Endodermal cell (in vitro differentiated cells): ENCODE measurements around the gene SYTL4. TPM values are rescaled to one million over a fixed set of nuclear protein-coding genes. Genes with fewer than 3 reads are reported as not detected.
A peak's percentile ranks its signal among the peaks of the same experiment; 100 is the strongest.

ENCODE experiments used
- DNase-seq: peaks from one replicate; pipeline ENCODE4 v3.0.0-alpha.2; 2017
- H3K27ac ChIP-seq: 2 replicates; pipeline ENCODE4 v1.5.1; 2013; ENCODE audit warnings: mild to moderate bottlenecking, low read depth, low read length, moderate library complexity
- H3K27me3 ChIP-seq: 2 replicates; pipeline ENCODE4 v1.6.1; 2013; ENCODE audit warnings: mild to moderate bottlenecking, low read length, moderate library complexity; ENCODE audit not compliant: insufficient read depth, control insufficient read depth, poor library complexity, severe bottlenecking
- H3K36me3 ChIP-seq: 2 replicates; pipeline ENCODE4 v1.7.0; 2013; ENCODE audit warnings: mild to moderate bottlenecking, low read length, moderate library complexity; ENCODE audit not compliant: control insufficient read depth, insufficient read depth
- H3K4me1 ChIP-seq: one replicate; pipeline ENCODE4 v1.7.0; 2013; ENCODE audit warnings: low read length; ENCODE audit not compliant: control insufficient read depth, insufficient read depth
- H3K4me3 ChIP-seq: 2 replicates; pipeline ENCODE4 v1.5.1; 2013; ENCODE audit warnings: mild to moderate bottlenecking, low read length, moderate library complexity
- H3K9ac ChIP-seq: 2 replicates; pipeline ENCODE4 v1.6.1; 2013; ENCODE audit warnings: mild to moderate bottlenecking, low read length, moderate library complexity; ENCODE audit not compliant: poor library complexity, severe bottlenecking; ENCODE audit errors: extremely low read depth
- H3K9me3 ChIP-seq: 2 replicates; pipeline ENCODE4 v1.6.1; 2013; ENCODE audit warnings: mild to moderate bottlenecking, low read length, moderate library complexity; ENCODE audit not compliant: control insufficient read depth
- H3K27ac Mint-ChIP-seq: 2 replicates; pipeline ENCODE4 v1.8.0; 2020; ENCODE audit warnings: mixed read lengths
- H3K27me3 Mint-ChIP-seq: 2 replicates; pipeline ENCODE4 v1.8.0; 2021; ENCODE audit warnings: mild to moderate bottlenecking, mixed read lengths; ENCODE audit not compliant: insufficient read depth
- H3K36me3 Mint-ChIP-seq: 2 replicates; pipeline ENCODE4 v1.8.0; 2020; ENCODE audit warnings: low read depth, mixed read lengths
- H3K4me1 Mint-ChIP-seq: 2 replicates; pipeline ENCODE4 v1.8.0; 2020; ENCODE audit warnings: mixed read lengths
- H3K4me3 Mint-ChIP-seq: 2 replicates; pipeline ENCODE4 v1.8.0; 2020; ENCODE audit warnings: mild to moderate bottlenecking, moderate library complexity, mixed read lengths
- H3K9me3 Mint-ChIP-seq: 2 replicates; pipeline ENCODE4 v1.8.0; 2020; ENCODE audit warnings: mild to moderate bottlenecking, mixed read lengths
- CTCF ChIP-seq: fragments of 200-600 bp; sonication (generic); conservative IDR thresholded peaks from 2 replicates; pipeline ENCODE4 v1.5.0; 2021; ENCODE audit warnings: antibody characterized with exemption, mild to moderate bottlenecking
- WGBS, 2 experiments: methylation state at CpG; one replicate each; pipeline versions ENCODE4 v1.1.5 to v1.1.7; 2013; ENCODE audit warnings: missing lambda C conversion rate in 2 of 2, mixed read lengths in 1 of 2; ENCODE audit not compliant: insufficient coverage in 1 of 2, insufficient read length in 1 of 2; 5-methylcytosine and 5-hydroxymethylcytosine counted together
- total RNA-seq, 2 donors: library from RNA; stranded (reverse); fragmentation: NEBNext Ultra II Directional in 1 of 2; extraction: Animal tissue kit (Norgen Biotek cat#: 25700) in 1 of 2; gene quantifications; 2 replicates in 1 of 2; 3 replicates in 1 of 2; pipeline ENCODE4 v1.2.1, GENCODE V29; 2021

The SYTL4 gene
- total RNA-seq, 2 donors from 2014 or later = 0.24 TPM; not detected in 1

- H3K36me3 ChIP-seq = no peaks in the 10 kb centered on the region
- peaks cover 16% of the 10 kb centered on the region for H3K4me1 Mint-ChIP-seq
- H3K27ac ChIP-seq = no peak overlapping the region
- H3K9me3 ChIP-seq = no peaks in the 10 kb centered on the region
- H3K4me3 ChIP-seq = no peak overlapping the region
- H3K9ac ChIP-seq = no peak overlapping the region
- no peaks in the 10 kb centered on the region for H3K36me3 Mint-ChIP-seq
- peaks cover 5% of the 10 kb centered on the region for H3K27me3 Mint-ChIP-seq
- 77% methylated on average over 2 of the region's 2 CpGs; no CpG with 5 or more reads in 1 of the 2 experiments for WGBS, 2 experiments
- peak overlapping the region; percentile 30 for H3K27ac Mint-ChIP-seq
- no peaks in the 10 kb centered on the region for H3K27me3 ChIP-seq
- TF ChIP-seq CTCF = no peak
- no peak overlapping the region for H3K4me3 Mint-ChIP-seq
- peaks cover 2% of the 10 kb centered on the region for H3K9me3 Mint-ChIP-seq
- DNase-seq = no peak
- no peaks in the 10 kb centered on the region for H3K4me1 ChIP-seq
Measured at GRCh38 chrX:100647739-100648138, 84.2 kb downstream of the SYTL4 start.

GRCh38 chrX:100647095-100647494 is 84.8 kb downstream of the SYTL4 start:
- H3K27me3 ChIP-seq = no peaks in the 10 kb centered on the region
- no peak overlapping the region for H3K4me3 Mint-ChIP-seq
- no peak overlapping the region for H3K4me3 ChIP-seq
- H3K4me1 Mint-ChIP-seq = peaks cover 16% of the 10 kb centered on the region
- peaks cover 5% of the 10 kb centered on the region for H3K9me3 Mint-ChIP-seq
- no peak for DNase-seq
- H3K27ac ChIP-seq = no peak overlapping the region
- H3K27me3 Mint-ChIP-seq = peaks cover 5% of the 10 kb centered on the region
- H3K9me3 ChIP-seq = no peaks in the 10 kb centered on the region
- no peak overlapping the region for H3K27ac Mint-ChIP-seq
- no peak for TF ChIP-seq CTCF
- H3K36me3 ChIP-seq = no peaks in the 10 kb centered on the region
- H3K4me1 ChIP-seq = no peaks in the 10 kb centered on the region
- no peak overlapping the region for H3K9ac ChIP-seq
- no peaks in the 10 kb centered on the region for H3K36me3 Mint-ChIP-seq
- WGBS, 2 experiments = 71% methylated on average over 1 of the region's 1 CpG; no CpG with 5 or more reads in 1 of the 2 experiments

- H3K27ac Mint-ChIP-seq = no peak overlapping the region
- H3K9ac ChIP-seq = no peak overlapping the region
Measured at GRCh38 chrX:100645106-100645505, 86.8 kb downstream of the SYTL4 start.

More at GRCh38 chrX:100645106-100645505, 86.8 kb downstream of the SYTL4 start:
- no peak for DNase-seq
- H3K27ac ChIP-seq = no peak overlapping the region
- Mint-ChIP-seq H3K4me3 (no peak overlapping the region), H3K27me3 (peaks cover 5% of the 10 kb centered on the region), H3K9me3 (peaks cover 10% of the 10 kb centered on the region), H3K4me1 (peaks cover 14% of the 10 kb centered on the region), H3K36me3 (no peaks in the 10 kb centered on the region)
- 91% methylated on average over 4 of the region's 4 CpGs; no CpG with 5 or more reads in 1 of the 2 experiments for WGBS, 2 experiments
- H3K36me3 ChIP-seq = no peaks in the 10 kb centered on the region
- H3K4me1 ChIP-seq = no peaks in the 10 kb centered on the region
- no peaks in the 10 kb centered on the region for H3K9me3 ChIP-seq
- H3K27me3 ChIP-seq = no peaks in the 10 kb centered on the region
- TF ChIP-seq CTCF = no peak
- no peak overlapping the region for H3K4me3 ChIP-seq
